Activated CD8-positive, alpha-beta T cell treated with anti-CD3 and anti-CD28 coated beads for 36 hours (primary cell): ENCODE measurements around the gene OVCA2. TPM values are rescaled to one million over a fixed set of nuclear protein-coding genes. Genes with fewer than 3 reads are reported as not detected.

Experiments
- ATAC-seq: fragments of 200-7000 bp; cut with Tn5 transposase; one replicate; pipeline ENCODE4 v1.10.0; 2021; ENCODE audit warnings: mild to moderate bottlenecking, moderate library complexity
- CTCF ChIA-PET: fragments of 350-600 bp; sonication (Branson Sonifier 250); formaldehyde crosslinking; loops from one replicate; lab custom pipeline; 2021; ENCODE audit warnings: antibody characterized with exemption; lab: Charles Lee
- POLR2A ChIA-PET: fragments of 350-600 bp; sonication (Branson Sonifier 250); formaldehyde crosslinking; loops from one replicate; lab custom pipeline; 2021; ENCODE audit warnings: antibody characterized with exemption; lab: Charles Lee
- DNase-seq: peaks from one replicate; pipeline ENCODE4 v3.0.0-alpha.2; 2020
- H3K27ac Mint-ChIP-seq: one replicate; pipeline ENCODE4 v1.8.0; 2021; ENCODE audit warnings: mild to moderate bottlenecking, mixed read lengths
- H3K27me3 Mint-ChIP-seq: one replicate; pipeline ENCODE4 v1.8.0; 2021; ENCODE audit warnings: mixed read lengths
- H3K36me3 Mint-ChIP-seq: one replicate; pipeline ENCODE4 v1.8.0; 2021; ENCODE audit warnings: low read depth, mixed read lengths
- H3K4me1 Mint-ChIP-seq: one replicate; pipeline ENCODE4 v1.8.0; 2021; ENCODE audit warnings: low read depth, mixed read lengths
- H3K4me3 Mint-ChIP-seq: one replicate; pipeline ENCODE4 v1.8.0; 2021; ENCODE audit warnings: mild to moderate bottlenecking, moderate library complexity, mixed read lengths
- H3K9me3 Mint-ChIP-seq: one replicate; pipeline ENCODE4 v1.8.0; 2021; ENCODE audit warnings: mixed read lengths
- intact Hi-C: fragments of 100-400 bp; cut with micrococcal nuclease; formaldehyde crosslinking; loops from one replicate; pipeline ENCODE4 v1.10.0; 2022
- total RNA-seq, 2 experiments: library from RNA; stranded (reverse); gene quantifications; one replicate each; pipeline ENCODE4 v1.2.3, GENCODE V29; 2021
- TF ChIP-seq, protein P1 (sequence below): fragments of 200-600 bp; IDR thresholded peaks from one replicate; pipeline ENCODE4 v1.8.0; 2022; ENCODE audit warnings: antibody characterized with exemption, mild to moderate bottlenecking

The OVCA2 gene
- total RNA-seq, 2 experiments from 2014 or later, result 28.0 to 28.5 TPM

GRCh38 chr17:2070241-2071023 is 28.6 kb downstream of the OVCA2 start:
- ATAC-seq, result peak; percentile 85
- H3K27ac Mint-ChIP-seq, result peak overlapping the region; percentile 80
- CTCF ChIA-PET, result interaction anchor here (0.7 to 10.3 kb wide), 7 partner anchors 12 to 282 kb away, joined by 3 to 121 read pairs (median 10); partner anchors contain the start of gene HIC1
- no peaks in the 10 kb centered on the region for H3K27me3 Mint-ChIP-seq
- H3K9me3 Mint-ChIP-seq, result no peaks in the 10 kb centered on the region
- POLR2A ChIA-PET, result interaction anchor here (0.6 to 5.4 kb wide), 4 partner anchors 11 to 114 kb away, joined by 3 to 46 read pairs (median 9); partner anchors contain the start of gene HIC1
- intact Hi-C loops, result loop anchor here (2.0 kb wide), 1 partner anchor 16 kb away; no protein-coding TSS in a partner anchor
- peaks cover 48% of the 10 kb centered on the region for H3K4me1 Mint-ChIP-seq
- H3K4me3 Mint-ChIP-seq, result peak overlapping the region; percentile 21
- TF ChIP-seq, protein P1, sequence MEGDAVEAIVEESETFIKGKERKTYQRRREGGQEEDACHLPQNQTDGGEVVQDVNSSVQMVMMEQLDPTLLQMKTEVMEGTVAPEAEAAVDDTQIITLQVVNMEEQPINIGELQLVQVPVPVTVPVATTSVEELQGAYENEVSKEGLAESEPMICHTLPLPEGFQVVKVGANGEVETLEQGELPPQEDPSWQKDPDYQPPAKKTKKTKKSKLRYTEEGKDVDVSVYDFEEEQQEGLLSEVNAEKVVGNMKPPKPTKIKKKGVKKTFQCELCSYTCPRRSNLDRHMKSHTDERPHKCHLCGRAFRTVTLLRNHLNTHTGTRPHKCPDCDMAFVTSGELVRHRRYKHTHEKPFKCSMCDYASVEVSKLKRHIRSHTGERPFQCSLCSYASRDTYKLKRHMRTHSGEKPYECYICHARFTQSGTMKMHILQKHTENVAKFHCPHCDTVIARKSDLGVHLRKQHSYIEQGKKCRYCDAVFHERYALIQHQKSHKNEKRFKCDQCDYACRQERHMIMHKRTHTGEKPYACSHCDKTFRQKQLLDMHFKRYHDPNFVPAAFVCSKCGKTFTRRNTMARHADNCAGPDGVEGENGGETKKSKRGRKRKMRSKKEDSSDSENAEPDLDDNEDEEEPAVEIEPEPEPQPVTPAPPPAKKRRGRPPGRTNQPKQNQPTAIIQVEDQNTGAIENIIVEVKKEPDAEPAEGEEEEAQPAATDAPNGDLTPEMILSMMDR, result no peak
- peak; percentile 93 for DNase-seq
- H3K36me3 Mint-ChIP-seq, result peaks cover 68% of the 10 kb centered on the region

GRCh38 chr17:2071024-2071385 is 29.2 kb downstream of the OVCA2 start:
- intact Hi-C loops, result loop anchor here (2.0 kb wide), 1 partner anchor 16 kb away; no protein-coding TSS in a partner anchor

DNA sequence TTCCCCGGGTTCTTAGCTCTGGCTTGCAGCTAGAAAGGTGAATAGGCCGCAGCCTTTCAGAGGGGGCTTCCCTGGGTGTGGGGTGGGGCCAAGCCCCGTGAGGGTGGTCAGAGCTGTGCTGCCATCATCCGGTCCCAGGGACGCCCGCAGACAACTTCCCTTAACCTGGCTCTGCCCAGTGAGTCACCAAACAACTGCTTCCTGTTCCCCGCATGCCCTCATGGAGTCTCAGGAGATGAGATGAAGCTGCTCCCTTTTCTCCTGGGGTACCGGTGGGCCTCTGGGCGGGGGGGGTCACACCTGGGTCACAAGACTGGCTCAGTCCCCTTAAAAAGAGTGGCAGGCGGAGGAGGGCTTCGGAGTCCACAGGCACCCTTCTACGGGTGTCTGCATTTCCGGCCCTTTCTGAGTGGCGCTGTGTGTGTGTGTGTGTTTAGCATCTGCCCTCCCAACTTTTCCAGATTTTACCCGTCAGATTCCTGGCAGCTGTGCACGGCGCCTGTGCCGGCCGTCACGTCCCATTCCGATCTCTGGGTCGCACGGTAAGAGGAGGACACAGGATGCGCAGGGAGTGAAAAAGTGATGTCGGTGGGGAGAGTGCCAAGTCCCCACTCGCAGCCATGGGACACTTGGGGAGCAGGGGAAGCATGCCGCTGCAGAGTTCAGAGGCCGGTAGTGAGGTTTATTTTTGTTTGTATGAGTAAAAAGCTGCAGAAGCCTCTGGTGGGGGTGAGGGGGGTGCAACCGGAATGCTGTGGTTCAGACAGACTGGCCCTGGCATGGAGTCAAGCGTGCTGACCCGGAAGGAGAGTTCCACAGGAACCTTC is 29.8 kb downstream of the OVCA2 start:
- no peak for DNase-seq
- no peak overlapping the region for H3K27ac Mint-ChIP-seq
- H3K27me3 Mint-ChIP-seq, result no peaks in the 10 kb centered on the region
- no peak overlapping the region for H3K4me3 Mint-ChIP-seq
- intact Hi-C loops, result loop anchor here (2.0 kb wide), 1 partner anchor 15 kb away; no protein-coding TSS in a partner anchor
- H3K4me1 Mint-ChIP-seq, result peaks cover 57% of the 10 kb centered on the region
- ATAC-seq, result no peak
- CTCF ChIA-PET, result interaction anchor here (1.0 to 10.3 kb wide), 4 partner anchors 15 to 173 kb away, joined by 3 to 121 read pairs (median 12); partner anchors contain the start of gene HIC1
- POLR2A ChIA-PET, result interaction anchor here (1.2 to 5.4 kb wide), 5 partner anchors 9 to 49 kb away, joined by 3 to 46 read pairs (median 5); partner anchors contain the start of gene HIC1
- H3K9me3 Mint-ChIP-seq, result no peaks in the 10 kb centered on the region
- TF ChIP-seq, protein P1, result no peak
- H3K36me3 Mint-ChIP-seq, result peaks cover 62% of the 10 kb centered on the region

More at GRCh38 chr17:2071024-2071385, 29.2 kb downstream of the OVCA2 start:
- Mint-ChIP-seq H3K4me3 (peak overlapping the region; percentile 21), H3K27me3 (no peaks in the 10 kb centered on the region), H3K4me1 (peaks cover 53% of the 10 kb centered on the region), H3K9me3 (no peaks in the 10 kb centered on the region), H3K27ac (peak overlapping the region; percentile 76), H3K36me3 (peaks cover 63% of the 10 kb centered on the region)
- no peak for DNase-seq
- no peak for ATAC-seq
- ChIA-PET POLR2A (interaction anchor here (1.2 to 5.4 kb wide), 3 partner anchors 11 to 17 kb away, joined by 4 to 46 read pairs (median 14); partner anchors contain the start of gene HIC1), CTCF (interaction anchor here (0.7 to 10.3 kb wide), 6 partner anchors 11 to 217 kb away, joined by 3 to 121 read pairs (median 11); partner anchors contain the start of gene HIC1)
- TF ChIP-seq, protein P1, result no peak

- intact Hi-C loops, result no loop called here
- no peak for ATAC-seq
- peaks cover 56% of the 10 kb centered on the region for H3K36me3 Mint-ChIP-seq
Measured at GRCh38 chr17:2074919-2075318, 33.1 kb downstream of the OVCA2 start.

More at GRCh38 chr17:2074919-2075318, 33.1 kb downstream of the OVCA2 start:
- H3K27me3 Mint-ChIP-seq, result no peaks in the 10 kb centered on the region
- TF ChIP-seq, protein P1, result no peak
- H3K9me3 Mint-ChIP-seq, result no peaks in the 10 kb centered on the region
- POLR2A ChIA-PET, result interaction anchor here (1.1 kb wide), 1 partner anchor 13 kb away, joined by 5 read pairs; no protein-coding TSS in a partner anchor
- no peak overlapping the region for H3K4me3 Mint-ChIP-seq
- H3K27ac Mint-ChIP-seq, result no peak overlapping the region
- CTCF ChIA-PET, result interaction anchor here (1.1 to 3.0 kb wide), 4 partner anchors 9 to 169 kb away, joined by 3 to 12 read pairs (median 4); no protein-coding TSS in a partner anchor
- peaks cover 30% of the 10 kb centered on the region for H3K4me1 Mint-ChIP-seq
- DNase-seq, result no peak
